K562 (cell line): ENCODE data around the gene DENR. TPM values are rescaled to one million over a fixed set of nuclear protein-coding genes. Genes with fewer than 3 reads are reported as not detected.

Experiments used
- ATAC-seq: fragments of 200-7000 bp; cut with Tn5 transposase; 3 replicates; pipeline ENCODE4 v1.9.1; 2020; ENCODE audit warnings: moderate library complexity
- BruUV-seq: library from RNA; stranded (reverse); fragments of 400-500 nt; replicated peaks from 2 replicates; lab custom pipeline; 2021; lab: Mats Ljungman, UMichigan
- CTCF ChIA-PET: fragments of 300-600 bp; formaldehyde crosslinking; extraction: SDS; loops from one replicate; lab custom pipeline; 2021; ENCODE audit warnings: low intra/inter-chr PET ratio; lab: Yijun Ruan, JAX
- POLR2A ChIA-PET: fragments of 300-600, 350-650 bp; sonication (Branson Sonifier 250); formaldehyde crosslinking; extraction: SDS; loops from one replicate; lab custom pipeline; 2021; ENCODE audit warnings: antibody characterized with exemption, inconsistent platforms; lab: Yijun Ruan, JAX
- DNase-seq, 4 experiments: peaks; one replicate each; pipeline versions ENCODE4 v3.0.0 to v3.0.0-alpha.2; 2011 to 2018; ENCODE audit warnings: low spot score in 3 of 4, mixed read lengths in 3 of 4; ENCODE audit errors: extremely low read depth in 1 of 4
- FAIRE-seq: peaks from 2 replicates; lab custom pipeline; 2011; peaks lifted over from hg19 to GRCh38; lab: Jason Lieb, UNC
- H2AFZ ChIP-seq: 2 replicates; pipeline ENCODE4 v1.6.0; 2011; ENCODE audit warnings: low read depth, low read length, control low read depth, inconsistent platforms
- H3K27ac ChIP-seq: fragments of 200-600 bp; 3 replicates; pipeline ENCODE4 v1.8.0; 2011; ENCODE audit warnings: low read depth, mild to moderate bottlenecking, control low read depth, inconsistent platforms, low read length, moderate library complexity, mixed read lengths; ENCODE audit errors: extremely low read depth
- H3K27me3 ChIP-seq, 2 experiments: fragments of 300-600 bp in 1 of 2; 2 replicates in 1 of 2; 3 replicates in 1 of 2; pipeline versions ENCODE4 v1.6.0 to v1.8.0; 2011; ENCODE audit warnings: inconsistent platforms in 2 of 2, low read length in 2 of 2, mild to moderate bottlenecking in 1 of 2, mixed read lengths in 1 of 2, moderate library complexity in 1 of 2; ENCODE audit not compliant: control insufficient read depth in 2 of 2, insufficient read depth in 2 of 2
- H3K36me3 ChIP-seq: fragments of 300-600 bp; 3 replicates; pipeline ENCODE4 v1.8.0; 2011; ENCODE audit warnings: mild to moderate bottlenecking, low read length, inconsistent platforms; ENCODE audit not compliant: control insufficient read depth, insufficient read depth
- H3K4me1 ChIP-seq, 2 experiments: fragments of 200-600 bp in 1 of 2; replicated peaks in 1 of 2; 2 replicates in 1 of 2; 3 replicates in 1 of 2; pipeline versions ENCODE4 v1.5.1 to v1.8.0; 2011; ENCODE audit warnings: inconsistent platforms in 2 of 2, low read length in 2 of 2, mild to moderate bottlenecking in 1 of 2, mixed read lengths in 1 of 2, moderate library complexity in 1 of 2; ENCODE audit not compliant: control insufficient read depth in 2 of 2, insufficient read depth in 2 of 2
- H3K4me2 ChIP-seq: 2 replicates; pipeline ENCODE4 v1.6.1; 2011; ENCODE audit warnings: low read length, control low read depth, inconsistent platforms, mixed read lengths; ENCODE audit not compliant: insufficient read depth
- H3K4me3 ChIP-seq: fragments of 200-600 bp; sonication (generic), shearing (Covaris generic); 2 replicates; pipeline ENCODE4 v1.5.1; 2016; ENCODE audit warnings: control low read depth, inconsistent platforms
- H3K79me2 ChIP-seq: fragments of 200-600 bp; 3 replicates; pipeline ENCODE4 v1.8.0; 2011; ENCODE audit warnings: low read length, inconsistent platforms; ENCODE audit not compliant: control insufficient read depth, insufficient read depth
- H3K9ac ChIP-seq, 2 experiments: 2 replicates each; pipeline versions ENCODE4 v1.6.0 to v1.6.1; 2011; ENCODE audit warnings: low read depth in 2 of 2, low read length in 2 of 2, control low read depth in 1 of 2, inconsistent platforms in 1 of 2, mild to moderate bottlenecking in 1 of 2, mixed read lengths in 1 of 2; ENCODE audit not compliant: insufficient read depth in 1 of 2
- H3K9me1 ChIP-seq: one replicate; pipeline ENCODE4 v1.6.0; 2011; ENCODE audit warnings: inconsistent platforms, mild to moderate bottlenecking, low read length, moderate library complexity; ENCODE audit not compliant: control insufficient read depth, insufficient read depth
- H3K9me3 ChIP-seq: replicated peaks from 2 replicates; pipeline ENCODE4 v1.5.1; 2011; ENCODE audit warnings: low read depth, low read length, inconsistent platforms; ENCODE audit not compliant: control insufficient read depth, insufficient read depth
- H4K20me1 ChIP-seq: replicated peaks from 2 replicates; pipeline ENCODE4 v1.6.1; 2011; ENCODE audit warnings: low read length, inconsistent platforms, mixed read lengths; ENCODE audit not compliant: control insufficient read depth, insufficient read depth
- EWSR1 ChIP-seq: fragments of 450-650 bp; IDR thresholded peaks from 2 replicates; pipeline ENCODE4 v1.6.1; 2018; ENCODE audit warnings: borderline replicate concordance, mild to moderate bottlenecking, low read depth, moderate library complexity; ENCODE audit not compliant: partially characterized antibody
- MAFG ChIP-seq: fragments of 450-650 bp; conservative IDR thresholded peaks from 2 replicates; pipeline ENCODE4 v1.6.1; 2016; ENCODE audit warnings: missing genetic modification characterization, missing compliant biosample characterization
- RBM25 ChIP-seq: fragments of 200-400 bp; formaldehyde crosslinking; IDR thresholded peaks from 2 replicates; pipeline ENCODE4 v1.6.1; 2018; ENCODE audit warnings: low read length, low read depth, moderate library complexity; ENCODE audit not compliant: severe bottlenecking
- YBX1 ChIP-seq: fragments of 450-650 bp; IDR thresholded peaks from 2 replicates; pipeline ENCODE4 v1.7.1; 2016; ENCODE audit warnings: mild to moderate bottlenecking
- ZNF121 ChIP-seq: sonication (generic); formaldehyde crosslinking; conservative IDR thresholded peaks from 2 replicates; pipeline ENCODE4 v1.8.0; 2022; ENCODE audit warnings: missing genetic modification reagents
- ZNF639 ChIP-seq, 2 experiments: fragments of 200-800 bp in 1 of 2; sonication (Bioruptor generic) in 1 of 2; sonication (generic) in 1 of 2; formaldehyde crosslinking in 1 of 2; IDR thresholded peaks in 1 of 2; conservative IDR thresholded peaks in 1 of 2; 2 replicates each; pipeline versions ENCODE4 v1.5.0 to v1.6.1; 2016 to 2020; ENCODE audit warnings: missing compliant biosample characterization in 1 of 2, missing genetic modification characterization in 1 of 2, missing genetic modification reagents in 1 of 2
- WGBS: fragments of 100-300 bp; shearing (Covaris generic); methylation state at CpG from one replicate; pipeline ENCODE4 v1.1.6; 2016; ENCODE audit warnings: low coverage, mixed read lengths; ENCODE audit not compliant: insufficient coverage; ENCODE audit errors: missing lambda C conversion rate; 5-methylcytosine and 5-hydroxymethylcytosine counted together
- in situ Hi-C: fragments of 300-500 bp; cut with MboI; formaldehyde crosslinking; loops from 4 replicates; pipeline ENCODE4 v1.15.0; 2018; ENCODE audit warnings: inconsistent platforms, mixed read lengths
- intact Hi-C: fragments of 100-400 bp; cut with micrococcal nuclease; formaldehyde crosslinking; loops from 2 replicates; pipeline ENCODE4 v1.14.2; 2022
- polyA plus RNA-seq, 8 experiments: library from polyadenylated mRNA; depleted of rRNA in 4 of 8; stranded (reverse) in 5 of 8; unstranded in 3 of 8; fragments of >200 nt; fragmentation: Nextera tagmentation in 2 of 8; fragmentation: Illumina TruSeq in 1 of 8; extraction: Ambion mirVana in 2 of 8; extraction: Trizol in 1 of 8; gene quantifications; 2 replicates each; pipeline versions ENCODE4 v1.2.1 to v1.2.3, GENCODE V29; 2011 to 2014; ENCODE audit warnings: inconsistent platforms in 1 of 8, missing spikeins in 1 of 8
- total RNA-seq, 7 experiments: library from RNA; depleted of rRNA in 6 of 7; stranded (reverse); fragments of >200 nt in 6 of 7; fragmentation: Illumina TruSeq in 2 of 7; extraction: Trizol in 2 of 7; gene quantifications; 2 replicates each; pipeline versions ENCODE4 v1.2.1 to v1.2.3, GENCODE V29; 2011 to 2021; ENCODE audit warnings: low replicate concordance in 1 of 7
- TF ChIP-seq, protein P1 (sequence below): sonication (generic); formaldehyde crosslinking; IDR thresholded peaks from 2 replicates; pipeline ENCODE4 v1.8.0; 2022; ENCODE audit warnings: mild to moderate bottlenecking, missing genetic modification reagents

Gene DENR
- total and polyA plus RNA-seq, 9 of the 15 experiments (the other 6 are each of a cell fraction or from before 2014, with no cell fraction given), result 32.5 to 77.4 (median 54.7) TPM

GRCh38 chr12:122789637-122790036 lies 37.0 kb downstream of the DENR start (continued):
- TF ChIP-seq ZNF639 (CRISPR knock-in tag; conservative IDR thresholded peaks at IDR 0.05 in 1 of 2, IDR thresholded peaks at IDR 0.05 in 1 of 2), result 0 out of 4 replicates have a peak, but pooled peaks of 1 of the 2 experiments have one; percentile 35

- H3K27ac ChIP-seq, result no peak overlapping the region
- intact Hi-C loops, result loop anchor here (5.0 to 10.0 kb wide), 2 partner anchors 54 to 162 kb away; no protein-coding TSS in a partner anchor
- DNase-seq, result no peak
- TF ChIP-seq MAFG (tag) (no peak), YBX1 (no peak), ZNF121 (peak; percentile 68), EWSR1 (no peak), RBM25 (peak; percentile 13)
- TF ChIP-seq, protein P1, sequence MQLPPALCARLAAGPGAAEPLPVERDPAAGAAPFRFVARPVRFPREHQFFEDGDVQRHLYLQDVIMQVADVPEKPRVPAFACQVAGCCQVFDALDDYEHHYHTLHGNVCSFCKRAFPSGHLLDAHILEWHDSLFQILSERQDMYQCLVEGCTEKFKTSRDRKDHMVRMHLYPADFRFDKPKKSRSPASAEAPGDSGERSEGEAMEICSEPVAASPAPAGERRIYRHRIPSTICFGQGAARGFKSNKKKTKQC (CRISPR knock-in tag), result no peak
- TF ChIP-seq, all 486 proteins: peak for 2
- WGBS, result 60% methylated on average over 3 of the region's 5 CpGs
- Histone ChIP-seq H3K9ac (no peak overlapping the region; a peak in 1 of 4 replicates), H3K9me1 (no peaks in the 10 kb centered on the region), H4K20me1 (no peaks in the 10 kb centered on the region), H3K4me1 (peaks cover 4 to 5% of the 10 kb centered on the region in 2 experiments; a peak in 2 of 5 replicates), H3K4me2 (no peak overlapping the region), H3K79me2 (no peaks in the 10 kb centered on the region), H3K36me3 (no peaks in the 10 kb centered on the region), H3K27me3 (no peaks in the 10 kb centered on the region), H3K4me3 (no peak overlapping the region), H3K9me3 (no peaks in the 10 kb centered on the region), H2AFZ (no peak overlapping the region)
- ATAC-seq (no peak), FAIRE-seq (no peak)
- BruUV-seq, result no TSS peak
- ChIA-PET CTCF (no interaction called here), POLR2A (interaction anchor here (0.6 to 1.4 kb wide), 5 partner anchors 12 to 185 kb away, joined by 3 to 6 read pairs (median 3); no protein-coding TSS in a partner anchor)
- in situ Hi-C loops, result loop anchor here (5.0 kb wide), 1 partner anchor 167 kb away; no protein-coding TSS in a partner anchor
Measured at GRCh38 chr12:122790393-122791075, 37.9 kb downstream of the DENR start.
